Measurements from ENCODE around the gene OXCT2.

Gene OXCT2

GRCh38 chr1:39732730-39733129 is 38.4 kb downstream of the OXCT2 start:
- DNase-seq: no peak

DNA sequence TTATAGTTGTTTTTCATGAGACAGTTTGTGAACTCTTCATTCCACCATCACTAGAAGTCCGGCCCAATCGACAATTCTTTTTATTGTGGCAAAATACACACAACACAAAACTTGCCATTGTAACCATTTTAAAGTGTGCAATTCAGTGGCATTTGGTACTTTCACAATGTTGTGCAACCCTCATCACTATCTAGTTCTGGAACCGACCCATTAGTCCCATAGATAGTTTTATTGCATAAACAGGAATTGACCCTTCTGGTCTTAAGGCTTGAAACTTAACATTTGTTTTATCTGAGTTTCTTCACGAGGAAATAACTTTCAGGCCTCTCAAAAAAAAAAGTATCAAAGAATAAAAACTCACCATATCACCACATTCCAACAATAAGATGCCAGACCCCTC is 41.3 kb downstream of the OXCT2 start:
- DNase-seq: no peak

- no peak for DNase-seq
These were observed 42.1 kb downstream of the OXCT2 start for GRCh38 chr1:39729030-39729429.

DNA sequence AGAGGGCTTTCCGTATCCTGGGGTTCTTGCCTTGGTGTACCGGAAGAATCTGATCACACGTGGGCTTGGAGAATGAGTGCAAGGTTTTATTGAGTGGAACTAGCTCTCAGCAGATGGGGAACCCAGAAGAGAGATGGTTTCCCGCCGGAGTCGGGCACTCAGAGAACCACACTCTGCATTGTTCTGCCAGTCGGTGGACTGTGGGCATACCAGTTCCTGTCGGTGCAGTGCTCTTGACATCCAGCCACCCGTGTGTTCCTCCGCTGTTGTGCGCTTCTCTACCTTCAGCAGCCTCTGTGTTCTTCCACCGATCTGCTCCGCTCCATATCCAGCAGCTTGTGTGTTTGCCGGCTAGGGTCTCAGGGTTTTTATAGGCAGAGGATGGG is 43.2 kb downstream of the OXCT2 start:
- no peak for DNase-seq

DNA sequence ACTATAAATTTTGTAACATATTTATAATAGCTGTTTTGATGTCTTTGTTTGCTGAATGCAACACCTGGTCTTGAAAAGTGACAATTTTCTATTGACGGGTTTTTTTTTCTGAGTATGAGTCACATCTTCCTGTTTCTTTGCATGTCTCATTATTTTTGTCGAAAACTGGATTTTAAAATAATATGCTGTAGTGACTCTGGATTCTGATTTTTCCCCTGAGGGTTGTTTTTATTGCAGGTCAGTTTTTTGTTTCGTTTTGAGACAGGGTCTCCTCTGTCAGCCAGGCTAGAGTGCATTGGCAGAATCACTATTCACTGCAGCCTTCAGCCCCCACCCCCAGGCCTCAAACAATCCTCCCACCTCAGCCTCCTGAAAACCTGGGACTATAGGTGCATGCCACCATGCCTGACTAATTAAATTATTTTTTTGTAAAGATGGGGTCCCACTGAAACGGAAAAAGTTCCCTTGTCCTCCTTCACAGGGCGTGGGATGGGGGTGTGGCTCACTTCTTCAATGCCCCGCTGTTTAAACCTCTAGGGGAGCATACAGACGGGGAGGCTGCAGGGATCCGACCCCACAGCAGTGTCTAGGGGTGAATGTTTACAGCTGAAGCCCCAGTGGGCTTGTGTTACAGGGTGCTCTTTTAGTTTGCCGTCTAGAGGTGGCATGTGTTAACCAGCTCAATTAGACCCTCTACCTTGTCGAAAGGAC is 43.8 kb downstream of the OXCT2 start:
- DNase-seq: no peak

DNA sequence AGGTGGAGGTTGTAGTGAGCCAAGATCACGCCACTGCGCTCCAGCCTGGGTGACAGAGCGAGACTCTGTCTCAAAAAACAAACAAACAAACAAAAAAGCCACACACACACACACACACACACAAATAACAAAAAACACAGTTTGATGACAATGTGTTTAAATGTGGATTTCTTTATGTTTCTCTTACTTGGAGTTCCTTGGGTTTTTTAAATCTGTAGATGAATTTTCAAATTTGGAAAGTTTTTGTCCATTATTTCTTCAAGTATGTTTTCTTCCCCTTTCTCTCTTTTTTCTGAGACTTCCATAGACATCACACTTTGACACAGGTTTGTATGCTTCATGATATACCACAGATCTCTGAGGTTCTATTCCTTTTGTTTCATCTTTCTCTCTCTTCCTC is 44.5 kb downstream of the OXCT2 start:
- no peak for DNase-seq

DNA sequence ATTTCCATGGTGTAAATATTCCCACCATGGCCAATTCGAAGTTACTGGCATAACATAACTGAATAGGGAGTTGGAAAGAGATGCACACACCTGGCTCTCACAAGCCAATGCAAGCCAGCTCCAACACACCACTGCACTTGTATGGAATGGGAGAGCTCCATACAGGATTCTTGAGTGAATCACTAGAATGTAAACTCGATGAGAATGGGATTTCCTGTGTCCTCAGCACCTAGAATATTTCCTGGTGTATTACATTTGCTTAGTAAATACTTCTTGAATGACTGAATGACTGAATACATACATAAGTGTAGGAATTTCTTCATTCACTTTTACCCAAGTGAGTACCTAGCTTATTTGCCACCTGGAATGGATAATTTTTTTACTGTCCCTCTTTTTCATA is 48.7 kb downstream of the OXCT2 start:
- no peak for DNase-seq

DNA sequence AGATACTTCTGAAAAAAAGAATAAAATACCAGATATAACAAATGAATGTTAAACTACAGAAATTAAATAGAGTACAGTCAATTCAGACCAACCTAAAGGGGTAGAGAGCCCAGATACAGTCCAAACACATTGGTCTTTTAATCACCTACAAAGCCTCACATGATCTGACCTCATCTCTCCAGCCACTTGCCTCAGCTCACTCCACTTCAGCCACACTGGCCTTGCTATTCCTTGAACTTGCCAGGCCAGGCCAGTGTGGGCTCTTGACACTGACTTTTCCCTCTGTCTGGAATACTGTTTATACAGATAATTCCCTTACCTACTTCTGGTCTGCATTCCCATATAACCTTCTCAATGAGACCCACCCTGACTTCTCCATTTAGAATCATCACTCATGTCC is 49.5 kb downstream of the OXCT2 start:
- no peak for DNase-seq

DNA sequence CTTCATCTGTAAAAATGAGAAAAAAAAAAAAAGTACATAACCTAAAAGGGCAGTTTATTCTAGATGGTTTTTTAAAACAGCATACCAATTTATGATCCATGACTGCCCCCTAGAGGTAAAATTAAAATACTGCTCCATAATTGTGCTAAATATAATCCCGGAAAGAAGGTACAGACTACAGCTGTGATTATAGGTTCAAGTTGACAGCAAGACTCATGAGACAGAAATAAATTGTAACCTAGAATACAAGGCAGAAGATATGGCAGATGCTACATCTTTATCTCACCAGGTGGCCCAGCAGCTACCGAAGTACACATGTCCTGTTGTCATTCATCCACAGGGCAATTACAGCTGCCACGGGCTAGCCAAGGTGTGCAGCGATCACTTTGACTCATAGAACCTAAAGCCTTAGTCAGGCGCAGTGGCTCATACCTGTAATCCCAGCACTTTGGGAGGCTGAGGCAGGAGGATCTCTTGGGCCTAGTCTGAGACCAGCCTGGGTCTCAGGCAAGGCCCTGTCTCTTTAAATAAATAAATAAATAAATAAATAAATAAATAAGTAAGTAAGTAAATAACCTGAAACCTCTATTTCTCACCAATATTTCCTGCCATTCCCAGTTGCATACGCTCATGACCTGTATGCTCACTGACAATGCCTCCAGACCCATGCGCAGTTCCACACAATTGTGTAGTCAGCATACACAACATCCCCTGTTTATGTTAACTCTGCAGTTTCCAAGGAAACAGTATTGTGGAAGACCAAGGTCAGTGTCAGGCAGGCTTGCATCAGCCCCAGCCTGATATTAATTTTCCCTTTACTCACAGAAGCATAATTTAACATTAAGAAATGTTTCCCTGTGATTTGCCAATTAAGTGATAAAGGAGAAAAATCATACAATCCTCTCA is 50.8 kb downstream of the OXCT2 start:
- DNase-seq: peak; percentile 85
